ENCODE measurements around the gene STK24. TPM values are rescaled to one million over a fixed set of nuclear protein-coding genes. Genes with fewer than 3 reads are reported as not detected.

The STK24 gene
- total and polyA plus RNA-seq, 2 of the 8 experiments (the other 6 are each of a cell fraction or from before 2014, with no cell fraction given) = 62.8 to 143 TPM

DNA sequence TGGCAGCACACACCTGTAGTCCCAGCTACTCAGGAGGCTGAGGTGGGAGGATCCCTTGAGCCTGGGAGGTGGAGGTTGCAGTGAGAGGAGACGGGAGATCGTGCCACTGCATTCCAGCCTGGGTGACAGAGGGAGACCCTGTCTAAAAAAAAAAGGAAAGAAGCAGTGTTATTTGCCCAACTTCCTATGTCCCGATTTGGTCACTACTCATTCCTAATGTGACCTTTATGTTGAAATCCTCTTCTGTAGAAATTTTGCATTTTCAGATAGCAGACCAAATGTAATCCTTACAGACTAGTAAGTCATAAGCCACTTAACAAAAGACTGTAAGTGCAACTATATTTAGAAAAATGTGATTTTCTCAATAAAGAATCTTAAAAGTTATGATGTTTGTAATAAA is 18.2 kb upstream of the STK24 start:
- H2BK120ac ChIP-seq (replicated peaks; ENCODE audit: low read depth, low read length) = no peak overlapping the region
- H2AFZ ChIP-seq (ENCODE audit: low read length) = no peak overlapping the region
- H3K9ac ChIP-seq (replicated peaks in 1 of 4; ENCODE audit: extremely low read depth in 1 of 4, low read depth in 3 of 4, low read length in 3 of 4) = no peak overlapping the region
- H3K27me3 ChIP-seq (replicated peaks in 1 of 4; ENCODE audit: control insufficient read depth in 3 of 4, extremely low read depth in 1 of 4, insufficient read depth in 3 of 4, low read length in 3 of 4) = no peaks in the 10 kb centered on the region; a peak in 1 of 7 replicates
- H3K56ac ChIP-seq (replicated peaks; ENCODE audit: insufficient read length, low read depth, low read length) = no peak overlapping the region
- no peaks in the 10 kb centered on the region for H3K79me2 ChIP-seq (ENCODE audit: control insufficient read depth in 1 of 2, insufficient read depth in 2 of 2, low read length in 2 of 2)
- H3K14ac ChIP-seq (ENCODE audit: insufficient read length) = no peak overlapping the region
- H4K8ac ChIP-seq (ENCODE audit: extremely low read depth, insufficient read depth, low read length) = no peak overlapping the region
- H2BK12ac ChIP-seq (ENCODE audit: low read depth, low read length) = no peak overlapping the region
- no peak overlapping the region for H2AK5ac ChIP-seq (ENCODE audit: low read depth, low read length)
- CTCF ChIA-PET (ENCODE audit: partially characterized antibody) = interaction anchor here (0.6 to 1.2 kb wide), 4 partner anchors 27 to 149 kb away, joined by 3 to 4 read pairs (median 3); no protein-coding TSS in a partner anchor
- H4K91ac ChIP-seq (replicated peaks; ENCODE audit: insufficient read length, low read length) = no peak overlapping the region
- no peak overlapping the region for H3K27ac ChIP-seq (ENCODE audit: low read depth, low read length)
- no peak overlapping the region for H3K4me2 ChIP-seq (ENCODE audit: insufficient read depth in 1 of 2, low read depth in 2 of 2, low read length in 2 of 2)
- POLR2A ChIA-PET (ENCODE audit: partially characterized antibody) = no interaction called here
- no peaks in the 10 kb centered on the region for H3K79me1 ChIP-seq (ENCODE audit: low read depth, low read length)
- no peaks in the 10 kb centered on the region for H3K36me3 ChIP-seq (ENCODE audit: control insufficient read depth in 2 of 4, insufficient read depth in 4 of 4, low read length in 3 of 4)
- no peak overlapping the region for H3K18ac ChIP-seq (ENCODE audit: extremely low read depth, low read length)
- H3K4me1 ChIP-seq (replicated peaks in 1 of 4; ENCODE audit: control insufficient read depth in 3 of 4, insufficient read depth in 4 of 4, low read length in 3 of 4) = no peaks in the 10 kb centered on the region
- no peak overlapping the region for H3K4ac ChIP-seq (replicated peaks; ENCODE audit: insufficient read length, low read depth, low read length)
- no peak overlapping the region for H3K4me3 ChIP-seq (ENCODE audit: extremely low read depth in 1 of 4, insufficient read depth in 2 of 4, low read depth in 3 of 4, low read length in 4 of 4)
- no peaks in the 10 kb centered on the region for H3K9me3 ChIP-seq (ENCODE audit: insufficient read depth in 2 of 2, low read depth in 1 of 2, low read length in 1 of 2)
- DNase-seq (ENCODE audit: low read depth in 1 of 2, low spot score in 2 of 2) (no peak), FAIRE-seq (no peak)
- H3K23ac ChIP-seq (ENCODE audit: insufficient read length) = no peak overlapping the region
- H2BK15ac ChIP-seq (ENCODE audit: low read length) = no peak overlapping the region
- H3K23me2 ChIP-seq (ENCODE audit: low read depth, low read length) = no peaks in the 10 kb centered on the region
- H4K20me1 ChIP-seq (replicated peaks in 1 of 2; ENCODE audit: control insufficient read depth in 1 of 2, insufficient read depth in 2 of 2, low read length in 2 of 2) = no peaks in the 10 kb centered on the region
- WGBS, 2 experiments (ENCODE audit: extremely low coverage in 1 of 2, insufficient coverage in 1 of 2, insufficient read length in 1 of 2, insufficient replicate concordance in 2 of 2, low coverage in 1 of 2, low lambda C conversion rate in 2 of 2, missing lambda C conversion rate in 1 of 2) = 91% methylated on average over 3 of the region's 3 CpGs; no CpG with 5 or more reads in 1 of the 2 experiments
- no peak overlapping the region for H4K5ac ChIP-seq (ENCODE audit: insufficient read length, low read depth, low read length)
- H2BK20ac ChIP-seq (ENCODE audit: low read length) = no peak overlapping the region
- H2BK5ac ChIP-seq (ENCODE audit: low read depth, low read length) = no peak overlapping the region
- no peak for TF ChIP-seq SP4 (IDR thresholded peaks at IDR 0.05; ENCODE audit: low read length)
- TF ChIP-seq TAF7 (optimal IDR thresholded peaks at IDR 0.05; ENCODE audit: borderline replicate concordance, low read depth, low read length) = no peak
- TF ChIP-seq EGR1 (IDR thresholded peaks at IDR 0.05; ENCODE audit: borderline replicate concordance, low read depth, low read length) = no peak
- no peak for TF ChIP-seq POLR2AphosphoS5 (IDR thresholded peaks at IDR 0.05; ENCODE audit: low read depth, low read length)
- TF ChIP-seq TCF12 (IDR thresholded peaks at IDR 0.05; ENCODE audit: low read depth, low read length) = no peak
- TF ChIP-seq, protein P1, sequence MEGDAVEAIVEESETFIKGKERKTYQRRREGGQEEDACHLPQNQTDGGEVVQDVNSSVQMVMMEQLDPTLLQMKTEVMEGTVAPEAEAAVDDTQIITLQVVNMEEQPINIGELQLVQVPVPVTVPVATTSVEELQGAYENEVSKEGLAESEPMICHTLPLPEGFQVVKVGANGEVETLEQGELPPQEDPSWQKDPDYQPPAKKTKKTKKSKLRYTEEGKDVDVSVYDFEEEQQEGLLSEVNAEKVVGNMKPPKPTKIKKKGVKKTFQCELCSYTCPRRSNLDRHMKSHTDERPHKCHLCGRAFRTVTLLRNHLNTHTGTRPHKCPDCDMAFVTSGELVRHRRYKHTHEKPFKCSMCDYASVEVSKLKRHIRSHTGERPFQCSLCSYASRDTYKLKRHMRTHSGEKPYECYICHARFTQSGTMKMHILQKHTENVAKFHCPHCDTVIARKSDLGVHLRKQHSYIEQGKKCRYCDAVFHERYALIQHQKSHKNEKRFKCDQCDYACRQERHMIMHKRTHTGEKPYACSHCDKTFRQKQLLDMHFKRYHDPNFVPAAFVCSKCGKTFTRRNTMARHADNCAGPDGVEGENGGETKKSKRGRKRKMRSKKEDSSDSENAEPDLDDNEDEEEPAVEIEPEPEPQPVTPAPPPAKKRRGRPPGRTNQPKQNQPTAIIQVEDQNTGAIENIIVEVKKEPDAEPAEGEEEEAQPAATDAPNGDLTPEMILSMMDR (IDR thresholded peaks at IDR 0.05; ENCODE audit: control extremely low read depth in 1 of 3, insufficient read depth in 1 of 3, low read depth in 1 of 3, low read length in 3 of 3) = no peak
- TF ChIP-seq SAP30 (IDR thresholded peaks at IDR 0.05; ENCODE audit: insufficient read depth, insufficient replicate concordance, low read length) = no peak
- no peak for TF ChIP-seq ZNF274 (IDR thresholded peaks at IDR 0.05; ENCODE audit: borderline replicate concordance, extremely low read depth, low read length)
- no peak for TF ChIP-seq RBBP5 (IDR thresholded peaks at IDR 0.05; ENCODE audit: borderline replicate concordance, low read depth, low read length)
- TF ChIP-seq BRCA1 (IDR thresholded peaks at IDR 0.05; ENCODE audit: low read depth, low read length) = no peak
- TF ChIP-seq, protein P2, sequence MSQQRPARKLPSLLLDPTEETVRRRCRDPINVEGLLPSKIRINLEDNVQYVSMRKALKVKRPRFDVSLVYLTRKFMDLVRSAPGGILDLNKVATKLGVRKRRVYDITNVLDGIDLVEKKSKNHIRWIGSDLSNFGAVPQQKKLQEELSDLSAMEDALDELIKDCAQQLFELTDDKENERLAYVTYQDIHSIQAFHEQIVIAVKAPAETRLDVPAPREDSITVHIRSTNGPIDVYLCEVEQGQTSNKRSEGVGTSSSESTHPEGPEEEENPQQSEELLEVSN (IDR thresholded peaks at IDR 0.05) = no peak
